Measurements from ENCODE around the gene TRABD2A.

GRCh38 chr2:84833481-84834150 lies 47.3 kb downstream of the TRABD2A start:
- TF ChIP-seq CTCF (IDR thresholded peaks at IDR 0.05) (no peak), POLR2A (IDR thresholded peaks at IDR 0.05) (no peak), EP300 (IDR thresholded peaks at IDR 0.05) (no peak), POLR2AphosphoS5 (IDR thresholded peaks at IDR 0.05) (no peak)

Data from sigmoid colon (tissue), 4 donors.